SK-N-MC (cell line): Measurements from ENCODE around the gene PACSIN2.

Experiments
- EZH2 ChIP-seq: fragments of 200-600 bp; sonication (generic); IDR thresholded peaks from one replicate; pipeline ENCODE4 v1.6.1; 2017; ENCODE audit warnings: antibody characterized with exemption
- FOXP2 ChIP-seq: optimal IDR thresholded peaks from 2 replicates; pipeline ENCODE3; 2011; ENCODE audit warnings: mild to moderate bottlenecking, moderate library complexity; ENCODE audit not compliant: insufficient read depth; ENCODE audit errors: extremely low read length, control extremely low read depth
- POLR2AphosphoS5 ChIP-seq: IDR thresholded peaks from 2 replicates; pipeline ENCODE4 v1.6.1; 2012; ENCODE audit warnings: mild to moderate bottlenecking, low read depth, low read length, borderline replicate concordance

DNA sequence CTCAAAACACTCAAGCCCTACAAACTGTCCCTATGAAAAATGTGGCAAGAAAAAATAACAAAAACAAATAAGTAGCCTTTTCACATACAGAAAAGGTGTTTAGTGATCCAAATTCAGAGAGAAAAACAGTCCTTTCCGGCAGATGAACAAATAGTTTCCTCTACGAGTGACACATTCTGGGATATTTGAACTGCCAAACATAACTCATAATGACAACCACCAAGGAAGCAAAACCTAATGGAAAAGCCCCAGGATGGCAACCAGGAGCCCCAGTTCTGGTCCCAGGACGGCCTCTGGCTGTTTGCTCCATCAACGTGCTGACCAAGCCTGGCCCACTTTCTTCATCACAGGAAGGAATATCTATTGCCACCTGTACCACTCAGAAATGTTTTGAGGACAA, 6.0 kb downstream of the PACSIN2 start:
- TF ChIP-seq POLR2AphosphoS5 (no peak), EZH2 (no peak), FOXP2 (no peak)
